GM21367 (cell line): ENCODE measurements around the gene AGBL1.
"Not testable (repeated sequence)": the region's sequence is repeated elsewhere in the genome, so short reads cannot be mapped to it uniquely, and the experiment has no call there.

Experiments used
- ATAC-seq: cut with Tn5 transposase; IDR thresholded peaks from one replicate; pipeline ENCODE4 v1.9.1; 2021; ENCODE audit not compliant: unreplicated experiment

The AGBL1 gene

DNA sequence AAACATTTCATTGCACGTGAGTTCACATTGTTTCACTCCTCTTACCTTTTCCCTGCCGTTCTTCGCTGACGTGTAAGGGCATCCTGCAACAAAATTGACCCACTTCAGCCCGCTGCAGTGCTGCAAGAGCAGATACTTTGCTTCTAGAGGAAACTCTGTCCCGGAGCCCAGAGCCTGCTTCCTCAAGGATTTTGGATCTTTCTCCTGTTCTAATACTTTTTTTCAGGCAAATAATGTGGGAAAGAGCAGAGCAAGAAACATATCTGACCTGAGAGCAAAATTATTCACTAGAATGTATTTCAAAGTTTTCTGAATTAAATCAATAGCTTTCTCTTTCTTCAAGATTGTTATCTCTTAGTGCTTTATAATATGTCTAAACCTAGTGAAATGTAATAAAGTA lies 303.9 kb downstream of the AGBL1 start:
- ATAC-seq, result no peak

DNA sequence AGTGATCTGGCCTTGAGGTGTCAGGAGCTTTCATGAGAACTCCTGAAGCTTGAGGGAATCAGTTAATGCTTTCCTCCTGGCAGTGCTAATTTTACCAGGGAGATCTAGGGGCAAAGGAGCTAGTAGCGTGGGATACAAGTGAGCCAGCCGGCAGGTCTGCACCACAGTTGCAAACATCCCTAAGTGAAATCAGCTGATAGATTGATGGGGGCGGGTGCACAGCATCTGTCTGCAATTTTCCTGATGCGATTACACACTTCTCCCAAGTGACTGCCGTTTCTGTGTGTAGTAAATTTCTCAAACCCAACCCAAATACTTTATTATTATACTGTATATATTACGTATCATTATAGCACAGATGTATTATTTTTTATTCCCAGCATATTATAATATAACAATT lies 304.5 kb downstream of the AGBL1 start:
- no peak for ATAC-seq

DNA sequence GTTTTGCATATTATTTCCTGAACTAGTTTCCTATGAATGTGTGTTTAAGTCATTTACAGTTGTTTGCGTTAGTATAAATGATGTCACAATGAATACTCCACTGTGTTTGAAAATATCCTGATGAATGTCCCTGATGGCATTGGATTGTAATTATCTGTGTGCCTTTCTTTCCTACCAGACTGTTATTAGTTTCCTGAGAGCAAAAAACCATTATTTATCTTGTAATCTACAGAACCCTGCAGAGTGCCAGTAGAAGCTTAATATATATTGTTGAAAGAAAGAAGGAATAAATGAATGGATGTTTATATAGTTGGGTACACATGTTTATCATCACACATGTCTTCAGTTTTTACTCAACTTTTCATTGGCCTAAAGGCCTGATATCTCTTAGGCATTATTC lies 312.6 kb downstream of the AGBL1 start:
- no peak for ATAC-seq

DNA sequence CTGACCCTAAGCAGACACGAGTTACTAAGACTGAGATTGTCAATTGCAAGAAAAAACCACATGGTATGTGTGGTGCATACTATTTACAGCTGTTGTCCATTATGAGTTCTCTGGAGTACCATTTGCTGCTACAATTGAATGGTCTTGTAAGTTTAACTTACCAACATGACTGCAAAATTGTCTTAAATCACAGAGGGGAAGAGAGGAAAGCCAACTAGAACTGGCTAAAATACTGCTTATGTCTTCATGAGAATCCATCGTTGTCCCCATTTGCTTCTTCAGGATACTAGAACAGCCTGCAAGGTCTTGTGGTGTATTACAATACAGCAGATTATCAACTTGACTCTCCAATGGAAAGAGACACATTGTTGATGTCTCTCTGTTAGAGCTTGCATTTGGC lies 313.2 kb downstream of the AGBL1 start:
- no peak for ATAC-seq

DNA sequence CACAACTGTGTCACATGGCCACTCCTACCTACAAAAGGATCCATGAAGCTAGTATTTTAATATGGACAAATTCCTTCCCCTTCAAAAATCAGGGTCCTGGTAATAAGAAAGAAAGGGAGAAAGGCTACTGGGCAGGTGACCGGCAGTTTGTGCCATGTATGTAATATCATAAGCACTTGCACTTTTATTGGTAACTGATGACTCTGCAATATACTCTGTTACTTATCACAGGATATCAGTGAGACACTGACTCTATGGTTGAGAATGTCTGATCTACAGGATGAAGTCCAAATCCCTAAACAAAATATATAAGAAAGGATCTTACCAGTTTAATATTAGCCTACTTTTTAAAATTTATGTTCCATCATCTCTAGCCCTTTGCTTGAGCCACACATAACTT lies 315.2 kb downstream of the AGBL1 start:
- ATAC-seq, result no peak

DNA sequence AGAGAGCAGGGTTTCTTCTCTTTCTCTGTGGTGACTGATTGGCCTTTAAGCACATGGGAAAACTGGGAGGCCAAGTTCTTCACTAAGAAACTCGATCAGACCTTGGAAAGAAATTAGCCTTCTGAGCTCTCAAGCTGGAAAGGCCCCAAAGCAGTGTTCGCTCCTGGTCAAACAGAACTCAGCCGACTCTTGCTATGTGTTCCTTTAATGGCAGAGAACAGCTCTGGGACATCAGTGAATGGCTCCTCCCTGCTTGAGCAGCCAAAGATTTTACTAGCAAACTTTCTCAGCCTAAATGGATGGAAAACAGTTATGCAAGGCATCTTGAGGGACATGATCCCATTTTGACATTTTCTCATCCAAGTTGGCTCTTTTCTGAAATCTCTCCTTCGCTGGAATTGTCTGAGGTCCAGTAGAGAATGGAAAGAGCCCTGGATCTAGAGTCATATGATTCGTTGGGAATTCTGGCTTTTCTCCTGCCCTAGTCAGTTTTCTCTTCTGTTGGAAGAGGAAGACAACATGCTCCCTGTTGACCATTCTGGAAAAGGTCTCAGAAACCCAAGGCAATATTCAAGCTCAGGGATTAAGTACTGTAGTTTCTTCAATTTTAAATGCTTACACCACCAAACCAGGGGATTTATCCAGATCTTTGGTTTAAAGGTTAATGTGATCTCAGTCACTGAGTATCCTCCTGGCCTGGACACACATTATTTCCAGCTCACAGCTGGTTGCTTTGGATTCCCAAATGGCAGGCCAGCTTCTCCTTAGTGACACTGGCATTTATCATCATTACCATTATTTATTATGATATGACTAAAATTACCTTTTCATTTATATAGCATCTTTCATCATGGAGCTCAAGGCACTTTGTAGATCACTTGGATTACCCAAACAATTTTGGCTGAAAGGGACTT lies 319.6 kb downstream of the AGBL1 start:
- no peak for ATAC-seq

DNA sequence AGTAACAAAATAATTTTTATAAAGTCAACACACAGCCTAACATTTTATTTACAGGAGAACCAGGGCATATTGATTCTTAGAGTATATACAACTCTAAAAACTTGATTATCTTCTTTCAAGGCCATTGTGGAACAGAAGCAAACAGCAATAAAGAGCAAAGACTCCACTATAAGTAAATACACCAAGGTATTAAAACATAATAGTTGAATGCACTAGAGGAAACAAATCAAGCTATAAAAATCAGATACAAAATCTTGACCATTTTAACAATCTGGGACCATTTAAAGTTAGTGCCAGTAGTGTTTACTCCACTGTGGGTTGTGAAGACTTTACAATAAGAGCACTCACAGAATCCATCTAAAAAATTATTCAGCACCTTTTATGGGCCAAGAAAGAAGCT lies 323.6 kb downstream of the AGBL1 start:
- ATAC-seq, result no peak

DNA sequence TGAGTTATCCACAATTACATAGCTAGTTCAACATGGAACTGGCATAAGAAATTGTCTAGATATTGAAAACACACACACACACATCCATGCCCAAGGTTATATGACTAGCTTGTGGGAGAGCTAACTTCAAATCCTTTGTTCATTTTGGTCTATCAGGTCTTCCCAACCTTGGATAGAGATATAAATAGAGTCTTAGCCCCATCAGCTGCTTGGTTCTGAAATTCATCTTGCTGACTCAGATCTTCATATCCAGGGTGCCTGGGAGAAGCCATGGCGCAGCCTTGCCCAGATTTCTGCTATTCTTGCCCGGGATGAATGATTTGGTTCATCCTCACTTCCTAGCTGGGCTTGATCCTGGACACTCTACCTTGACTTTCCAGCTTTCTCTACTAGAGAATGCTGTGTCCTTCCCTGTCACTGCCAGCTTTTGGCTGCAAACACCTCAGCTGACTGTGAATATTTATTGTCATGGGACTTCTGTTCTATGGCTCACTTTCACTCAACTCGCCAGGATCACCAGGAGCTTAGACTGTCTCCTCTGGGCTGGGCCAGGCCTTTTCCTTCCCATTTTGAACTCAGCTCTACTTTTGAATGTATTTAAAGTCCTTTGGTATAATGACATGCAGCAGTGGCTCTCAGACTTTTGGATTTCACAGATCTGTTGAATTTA lies 324.4 kb downstream of the AGBL1 start:
- ATAC-seq, result no peak

DNA sequence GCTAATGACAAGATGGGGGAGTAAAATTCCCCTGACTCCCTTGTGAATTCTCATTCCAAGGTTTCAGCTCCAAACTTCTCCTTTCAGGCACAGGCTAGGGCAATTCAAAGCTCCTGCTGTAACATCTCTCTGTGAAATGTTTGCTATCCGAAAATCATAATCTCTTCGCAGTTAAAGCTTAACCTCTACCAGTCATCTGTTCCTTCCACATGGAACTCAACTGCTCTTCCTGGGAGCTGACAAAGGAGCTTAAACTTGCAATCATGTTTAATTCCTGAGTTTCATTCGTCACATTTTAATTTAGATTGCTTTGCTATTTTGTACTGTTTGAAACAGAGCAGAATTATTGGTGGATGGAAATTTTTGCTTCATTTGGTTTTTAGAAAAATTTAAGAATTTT lies 328.6 kb downstream of the AGBL1 start:
- no peak for ATAC-seq

DNA sequence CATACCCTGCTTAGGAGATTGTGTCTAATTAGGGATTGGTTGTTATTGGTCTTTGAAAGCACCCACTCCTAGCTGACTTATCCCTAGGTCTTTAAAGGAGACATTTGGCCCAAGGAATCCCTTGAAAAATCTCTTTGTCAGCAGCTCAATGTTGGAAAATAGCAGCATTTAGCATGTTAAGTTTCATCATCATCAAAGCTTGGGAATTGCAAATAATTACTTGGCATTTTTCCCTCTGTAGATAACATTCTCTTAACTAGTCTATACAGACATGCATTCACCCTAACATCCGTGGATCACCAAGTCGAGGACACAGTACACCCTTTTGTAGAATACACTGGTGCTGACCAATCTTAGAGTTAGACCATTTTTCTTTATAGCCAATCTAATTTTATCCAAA lies 332.2 kb downstream of the AGBL1 start:
- no peak for ATAC-seq

DNA sequence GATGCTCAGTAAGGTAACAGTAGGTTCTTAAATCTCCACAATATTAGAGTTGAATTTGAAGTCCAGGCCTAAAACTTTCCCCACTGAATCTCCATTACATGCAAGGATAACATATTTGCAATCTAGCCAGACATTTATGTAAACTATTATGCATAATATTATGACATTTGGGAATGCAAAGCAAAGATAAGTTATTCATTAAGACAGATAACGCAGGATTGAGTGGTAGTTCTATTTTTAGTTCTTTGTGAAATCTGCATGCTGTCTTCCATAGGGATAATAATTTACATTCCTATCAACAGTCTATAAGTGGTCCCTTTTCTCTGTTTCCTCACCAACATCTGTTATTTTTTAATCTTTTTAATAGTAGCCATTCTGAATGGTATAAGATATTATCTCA lies 333.5 kb downstream of the AGBL1 start:
- no peak for ATAC-seq

DNA sequence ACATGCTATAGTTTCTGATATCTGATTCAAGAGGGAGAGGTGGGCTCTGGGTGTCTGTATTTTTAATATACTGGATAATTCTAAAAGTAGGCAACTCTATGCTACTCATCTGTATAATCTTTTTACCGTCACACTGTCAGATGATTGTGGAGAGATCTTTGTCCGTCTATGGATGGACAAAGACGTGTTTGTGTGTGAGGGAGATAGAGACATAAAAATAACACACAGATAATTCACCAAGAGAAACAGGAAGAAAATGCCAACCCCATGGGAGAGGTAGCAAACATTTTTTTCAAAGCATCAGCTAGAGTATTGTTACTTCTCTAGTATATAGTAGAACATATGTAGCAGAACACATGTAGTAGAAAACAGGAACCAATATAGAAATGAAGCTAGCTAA lies 346.1 kb downstream of the AGBL1 start:
- ATAC-seq, result no peak

DNA sequence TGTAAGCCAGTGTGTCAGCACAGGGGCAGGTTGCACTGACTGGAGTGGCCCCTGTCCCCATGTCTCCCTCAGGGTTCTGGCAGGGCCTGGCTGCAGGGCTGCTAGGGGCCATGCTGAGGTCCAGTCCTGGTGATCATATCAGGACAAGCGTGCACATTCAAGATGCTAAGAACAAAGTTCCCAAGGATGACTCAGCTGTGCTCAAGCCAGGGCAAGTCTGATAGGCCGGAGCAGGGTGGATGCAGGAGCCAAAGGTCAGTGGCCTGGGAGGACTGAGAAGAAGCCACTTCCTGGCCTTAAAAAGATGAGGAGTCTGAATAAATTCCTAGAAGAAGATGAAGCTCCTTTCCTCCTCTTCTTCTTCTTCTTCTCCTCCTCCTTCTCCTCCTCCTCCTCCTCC lies 353.2 kb downstream of the AGBL1 start:
- ATAC-seq, result no peak

DNA sequence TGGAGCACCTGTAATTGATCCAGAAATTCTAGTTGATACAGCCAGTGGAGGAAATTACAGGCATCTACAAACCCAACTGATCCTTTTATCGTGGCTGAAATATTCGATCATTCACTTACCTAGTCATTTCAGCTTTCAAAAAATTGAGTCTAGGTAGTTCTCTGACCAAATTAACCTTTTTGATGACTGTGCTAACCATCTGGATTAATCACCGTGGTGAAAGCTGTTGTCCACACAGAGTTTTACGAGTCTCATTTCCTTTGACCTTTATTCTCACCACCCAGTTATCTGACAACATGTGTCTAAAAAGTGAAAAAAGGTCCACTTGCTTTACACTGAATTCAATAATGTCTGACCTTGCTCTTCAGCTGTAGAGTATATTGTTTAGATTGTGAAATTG lies 354.3 kb downstream of the AGBL1 start:
- ATAC-seq, result no peak

DNA sequence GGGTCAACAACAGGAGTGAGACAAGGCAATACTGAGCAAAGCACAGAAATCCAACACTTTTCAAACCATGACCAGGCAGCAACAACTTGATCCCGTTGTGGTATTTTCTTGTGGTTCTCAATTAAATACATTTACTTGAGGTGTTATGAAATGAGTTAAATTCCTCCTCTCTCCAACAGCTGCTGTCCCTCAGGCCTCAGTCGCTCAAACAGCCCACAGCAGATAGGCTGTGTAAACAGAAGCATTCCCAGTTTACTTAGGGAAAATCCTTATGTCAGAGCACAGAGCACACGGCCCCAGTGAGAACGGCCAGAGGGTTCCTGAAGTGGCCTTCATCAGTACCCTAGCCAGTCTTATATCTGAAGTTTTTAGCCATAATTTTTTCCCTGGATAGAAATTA lies 359.9 kb downstream of the AGBL1 start:
- no peak for ATAC-seq

DNA sequence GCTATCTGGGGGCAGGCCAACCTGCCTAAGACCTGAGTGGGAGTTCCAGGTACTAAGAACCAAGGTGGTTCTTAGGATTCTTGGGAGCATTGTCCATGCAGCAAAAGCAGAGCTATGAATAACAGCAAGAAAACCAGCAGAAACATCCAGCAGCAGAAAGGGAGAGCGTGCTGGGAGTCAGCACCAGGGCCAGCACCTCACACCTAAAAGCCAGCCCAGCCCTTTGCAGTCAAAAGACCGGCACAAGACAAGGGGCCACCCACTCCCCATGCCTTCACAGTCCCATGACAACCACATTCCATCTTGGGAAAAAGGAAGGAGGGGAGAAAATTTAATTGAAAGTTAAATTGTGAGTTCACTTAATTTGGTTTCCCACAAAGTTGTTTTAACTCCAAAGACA lies 364.9 kb downstream of the AGBL1 start:
- no peak for ATAC-seq

DNA sequence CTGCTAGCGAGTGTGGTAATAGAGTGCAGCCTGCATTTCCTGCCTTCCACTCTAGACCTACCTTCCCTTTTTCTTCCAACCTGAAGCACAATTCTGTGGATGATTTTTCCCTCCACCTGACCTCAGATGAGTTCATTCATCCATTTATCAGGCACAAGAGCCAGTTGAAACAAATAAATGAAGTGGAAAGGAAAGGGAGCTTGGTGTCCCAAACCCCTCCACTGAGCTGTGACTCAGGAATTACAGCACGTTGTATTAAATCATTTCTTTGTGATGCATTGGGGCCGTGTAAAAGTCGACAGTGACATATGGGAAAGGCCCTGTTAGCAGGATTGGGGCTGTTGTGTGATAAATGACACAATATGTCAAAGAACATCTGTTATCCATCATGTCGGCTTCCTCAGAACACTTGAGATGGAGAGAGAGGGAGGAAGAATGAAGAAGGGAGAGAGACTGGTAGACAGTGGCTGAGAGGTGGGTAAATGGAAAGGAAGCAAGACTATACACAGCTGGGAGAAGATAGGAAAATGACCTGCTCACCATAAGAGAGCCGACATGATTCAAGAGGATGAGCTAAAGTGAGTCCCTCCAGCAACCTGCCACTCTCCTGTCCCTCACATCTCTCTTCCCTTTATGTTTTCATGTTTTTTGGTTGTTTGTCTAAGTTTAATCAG lies 366.0 kb downstream of the AGBL1 start:
- no peak for ATAC-seq

DNA sequence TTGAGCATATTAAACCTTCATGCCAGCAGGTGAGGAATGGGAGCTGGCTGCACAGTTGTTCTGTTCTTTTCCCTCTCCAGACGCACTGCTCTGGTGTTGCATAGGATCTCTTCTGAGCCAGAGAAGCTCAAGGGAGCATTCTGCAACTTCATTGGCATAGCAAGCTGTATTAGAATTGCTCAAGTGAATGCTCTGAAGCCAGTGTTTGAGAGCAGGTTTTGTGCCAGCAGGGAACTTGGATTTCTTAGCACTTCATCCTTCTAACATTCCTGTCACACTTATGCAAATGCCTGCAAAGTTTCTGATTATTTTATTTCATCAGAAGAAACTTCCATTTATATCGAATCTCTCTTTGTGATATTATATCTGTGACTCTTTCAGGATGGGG lies 366.6 kb downstream of the AGBL1 start:
- no peak for ATAC-seq

DNA sequence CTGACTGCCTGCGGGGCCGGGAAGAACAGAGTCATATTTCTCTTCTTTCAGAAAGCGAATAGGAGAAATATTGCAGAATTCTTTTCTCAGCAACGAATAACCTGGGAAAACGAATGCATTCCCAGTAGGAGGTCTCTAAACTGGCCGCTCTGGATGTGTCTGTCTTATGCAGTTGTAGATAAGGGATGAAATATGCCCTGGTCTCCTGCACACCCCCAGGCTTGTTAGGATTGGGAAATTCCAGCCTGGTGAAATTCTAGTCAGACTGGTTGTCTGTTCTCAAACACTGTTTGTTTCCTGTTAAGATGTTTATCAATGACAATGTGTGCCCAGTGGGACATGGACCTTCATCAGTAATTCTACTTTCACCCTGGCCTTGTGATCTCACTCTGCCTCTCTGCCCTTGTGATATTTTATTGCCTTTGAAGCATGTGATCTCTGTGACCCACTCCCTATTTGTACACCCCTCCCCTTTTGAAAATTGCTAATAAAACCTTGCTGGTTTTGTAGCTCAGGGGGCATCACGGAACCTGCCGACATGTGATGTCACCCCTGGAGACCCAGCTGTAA lies 385.9 kb downstream of the AGBL1 start:
- ATAC-seq, result not testable (repeated sequence)

DNA sequence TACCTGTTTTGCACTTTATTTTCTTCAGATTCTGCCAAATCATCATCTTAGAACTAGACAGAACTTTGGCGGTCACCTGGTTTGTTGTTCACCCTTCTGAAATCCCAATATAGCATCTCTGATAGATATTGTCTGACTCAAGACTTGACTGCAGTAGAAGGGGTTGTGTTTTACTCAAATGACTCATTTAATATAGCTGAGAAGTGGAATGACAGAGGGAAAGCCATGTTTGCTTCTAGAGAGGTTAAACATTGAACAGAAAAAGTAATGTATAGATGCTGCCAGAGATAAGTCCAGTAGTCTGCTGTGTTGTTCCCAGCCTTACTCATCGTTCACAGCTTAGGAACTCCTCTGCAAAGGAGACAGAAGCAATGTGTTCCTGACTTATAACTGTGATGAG lies 402.0 kb downstream of the AGBL1 start:
- no peak for ATAC-seq

DNA sequence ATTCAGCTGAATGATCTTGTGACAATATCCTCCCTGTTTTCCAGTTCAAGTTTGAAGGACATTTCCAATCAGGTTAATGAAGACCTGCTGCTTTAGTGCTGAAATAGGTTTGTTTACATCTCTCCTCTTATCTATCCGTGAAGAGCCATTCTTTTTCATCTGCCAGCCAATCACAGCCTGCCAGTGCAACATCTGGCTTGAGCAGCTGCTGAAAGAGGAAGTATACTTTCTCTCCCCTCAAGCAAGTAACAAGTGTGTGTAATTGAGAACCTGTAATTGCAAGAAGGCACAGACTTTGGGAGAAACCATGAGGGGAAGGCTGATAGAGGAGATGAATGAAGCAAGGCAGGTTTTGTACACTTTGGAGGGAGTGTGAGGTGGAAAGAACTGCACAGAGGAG lies 404.3 kb downstream of the AGBL1 start:
- no peak for ATAC-seq

DNA sequence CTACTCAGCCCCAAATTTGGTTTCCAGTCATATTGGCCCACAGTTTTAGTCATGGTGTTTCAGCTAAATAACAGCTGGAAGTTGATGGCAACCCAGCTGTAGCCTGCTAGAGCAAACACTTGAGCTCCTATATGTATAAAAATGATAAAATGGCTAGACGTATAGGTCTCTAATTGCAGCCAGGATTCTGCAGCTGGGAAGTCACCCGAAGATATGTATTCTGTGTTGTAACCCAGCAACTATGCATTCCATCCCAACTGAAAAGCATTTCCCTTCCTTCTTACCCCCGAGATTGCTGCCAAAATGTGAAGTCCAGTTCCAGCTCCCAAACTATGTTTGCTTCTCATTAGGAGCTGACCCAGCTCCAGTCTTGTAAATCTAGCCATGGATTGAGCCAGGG lies 408.4 kb downstream of the AGBL1 start:
- ATAC-seq, result no peak
